GM19452 (cell line): ENCODE data around the gene AKAP8L.

Experiments
- ATAC-seq: cut with Tn5 transposase; IDR thresholded peaks from one replicate; pipeline ENCODE4 v1.9.1; 2021; ENCODE audit not compliant: unreplicated experiment

AKAP8L gene

DNA sequence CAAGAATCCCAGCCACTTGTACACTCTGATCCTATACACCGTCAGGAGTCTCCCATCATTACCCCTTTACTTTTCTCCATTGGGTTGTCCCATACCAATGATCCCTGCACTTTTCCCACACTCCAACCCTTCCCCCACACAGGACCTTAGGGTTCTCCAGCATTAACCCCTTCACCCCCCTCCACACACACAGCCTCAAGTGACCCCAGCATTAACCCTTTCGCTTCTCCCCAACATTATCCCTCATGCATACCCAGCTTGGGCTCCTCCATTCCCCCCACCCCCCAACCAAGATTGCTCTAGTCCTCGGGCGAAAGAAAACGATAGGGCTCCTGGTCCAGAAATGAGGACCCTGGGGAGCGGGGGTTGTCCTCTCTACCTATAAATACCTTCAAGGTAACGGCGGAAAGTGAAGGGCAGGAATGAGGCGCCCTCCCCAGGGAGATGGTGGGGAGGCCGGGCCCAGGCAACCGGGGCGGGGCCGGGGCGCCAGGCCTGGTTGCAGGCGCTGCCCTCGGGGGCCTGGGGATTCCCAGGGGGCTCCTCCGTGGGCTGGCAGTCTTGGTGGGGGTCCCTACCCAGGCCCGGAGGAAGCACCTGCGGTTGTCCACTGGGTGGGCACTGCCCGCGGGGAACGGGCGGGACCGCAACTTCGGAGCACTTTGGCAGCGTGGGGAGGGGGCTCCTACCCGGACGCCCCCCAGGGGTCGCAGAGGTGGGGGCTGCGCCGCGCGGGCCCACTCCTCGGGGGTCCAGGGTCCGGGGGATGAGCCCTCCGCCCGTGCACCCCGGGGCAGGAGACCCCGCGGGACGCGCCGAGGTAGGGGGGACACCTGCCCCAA lies 30.2 kb upstream of the AKAP8L start:
- ATAC-seq = no peak

DNA sequence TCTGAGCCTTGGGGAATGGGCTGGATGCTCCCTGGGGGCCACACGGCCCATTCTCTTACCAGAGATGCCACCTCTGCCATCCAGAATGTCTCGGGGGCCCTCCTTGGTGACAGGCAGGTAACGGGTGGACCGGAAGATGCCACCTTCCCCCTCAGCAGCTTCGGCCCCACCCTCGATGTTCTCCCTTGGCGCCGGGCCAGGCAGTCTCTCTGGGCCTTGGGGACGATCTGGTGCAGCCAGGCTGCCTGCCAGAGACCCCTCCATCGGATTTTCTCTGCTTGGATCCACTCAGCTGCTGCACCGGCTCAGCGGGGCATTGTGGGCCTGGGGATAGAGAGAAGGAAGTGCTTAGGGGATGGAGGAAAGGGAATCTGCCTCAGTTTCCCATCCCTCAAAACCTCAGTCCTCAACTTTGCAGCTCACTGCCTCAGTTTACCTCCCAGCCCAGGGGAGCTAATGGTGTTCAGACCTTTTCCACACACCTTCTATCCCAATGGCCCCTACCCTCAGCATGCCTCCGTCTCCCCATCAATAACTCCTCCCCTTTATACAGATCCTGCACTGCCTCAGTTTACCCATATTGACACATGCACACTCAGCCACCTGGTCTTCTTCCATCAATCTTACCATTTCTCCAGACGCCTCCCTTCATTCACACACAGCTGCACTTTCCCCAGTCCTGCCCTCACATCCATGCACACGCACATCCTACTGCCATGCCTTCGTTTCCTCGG lies 29.4 kb upstream of the AKAP8L start:
- ATAC-seq = no peak

GRCh38 chr19:15447057-15447456 lies 28.3 kb upstream of the AKAP8L start:
- no peak for ATAC-seq

DNA sequence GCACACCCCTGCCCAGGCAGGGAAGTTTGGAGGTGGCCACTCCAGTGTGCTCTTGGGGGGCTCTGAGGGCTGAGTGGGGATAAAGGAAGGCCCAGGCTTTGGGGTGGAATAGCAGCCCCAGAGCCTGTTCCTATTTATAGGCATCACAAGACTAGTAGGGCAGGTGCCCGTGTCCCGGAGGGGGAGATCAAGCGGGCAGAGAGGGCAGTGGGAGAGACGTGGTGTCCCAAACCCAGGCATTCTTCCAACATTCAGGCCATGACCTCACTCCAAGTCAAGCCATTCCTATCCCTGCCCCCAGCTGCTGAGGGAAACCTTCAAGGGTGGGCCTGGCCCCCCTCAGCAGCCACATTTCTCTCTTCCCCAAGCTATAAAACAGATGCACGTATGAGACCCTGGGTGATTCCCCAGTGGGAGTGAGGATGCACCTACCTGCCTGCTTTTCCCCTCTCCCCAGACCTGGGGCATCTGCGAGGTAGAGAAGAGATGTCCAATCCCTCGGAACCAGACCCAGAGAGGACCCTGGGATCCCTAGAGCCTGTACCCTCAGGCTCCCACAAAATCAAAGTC lies 27.1 kb upstream of the AKAP8L start:
- no peak for ATAC-seq

GRCh38 chr19:15445227-15445605 lies 26.4 kb upstream of the AKAP8L start:
- ATAC-seq = no peak

GRCh38 chr19:15444505-15445226 lies 25.9 kb upstream of the AKAP8L start:
- no peak for ATAC-seq

GRCh38 chr19:15443838-15444237 lies 25.1 kb upstream of the AKAP8L start:
- ATAC-seq = no peak

DNA sequence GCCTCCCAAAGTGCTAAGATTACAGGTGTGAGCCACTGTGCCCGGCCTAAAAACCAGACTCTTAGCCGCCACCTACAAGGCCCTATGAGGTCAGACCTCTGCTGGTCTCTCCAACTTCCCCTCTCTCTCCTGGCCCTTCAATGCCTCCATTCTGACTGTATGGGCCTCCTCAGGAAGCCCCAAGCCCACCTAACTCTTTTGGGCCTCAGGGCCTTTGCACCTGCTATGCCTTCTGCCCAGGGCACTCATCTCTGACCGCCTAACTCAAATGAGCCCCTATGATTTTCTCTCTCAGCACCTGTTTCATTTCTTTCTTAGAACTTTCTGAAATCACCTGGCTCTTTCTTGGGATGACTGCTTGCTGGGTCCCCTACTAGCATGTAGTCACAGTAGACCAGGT lies 24.5 kb upstream of the AKAP8L start:
- ATAC-seq = no peak

GRCh38 chr19:15442142-15442920 lies 23.5 kb upstream of the AKAP8L start:
- no peak for ATAC-seq

DNA sequence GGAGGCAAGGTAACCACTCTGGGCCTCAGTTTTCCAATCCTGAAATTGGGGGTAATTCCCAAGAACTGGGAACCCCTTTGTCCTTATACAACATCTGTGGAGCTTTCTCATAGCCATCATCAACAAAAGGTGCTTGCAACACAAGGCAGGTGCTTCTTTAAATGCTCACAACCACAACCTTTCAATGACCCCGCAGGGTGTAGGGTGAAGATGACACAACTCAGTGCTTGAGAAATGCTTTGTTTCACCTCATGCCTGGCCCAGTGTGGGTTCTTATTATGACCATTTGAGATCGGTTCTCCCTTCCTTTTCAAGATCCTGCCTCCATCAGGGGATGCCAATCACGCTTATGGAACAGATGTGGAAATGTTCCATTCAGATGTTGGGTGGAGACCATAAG lies 22.5 kb upstream of the AKAP8L start:
- no peak for ATAC-seq

DNA sequence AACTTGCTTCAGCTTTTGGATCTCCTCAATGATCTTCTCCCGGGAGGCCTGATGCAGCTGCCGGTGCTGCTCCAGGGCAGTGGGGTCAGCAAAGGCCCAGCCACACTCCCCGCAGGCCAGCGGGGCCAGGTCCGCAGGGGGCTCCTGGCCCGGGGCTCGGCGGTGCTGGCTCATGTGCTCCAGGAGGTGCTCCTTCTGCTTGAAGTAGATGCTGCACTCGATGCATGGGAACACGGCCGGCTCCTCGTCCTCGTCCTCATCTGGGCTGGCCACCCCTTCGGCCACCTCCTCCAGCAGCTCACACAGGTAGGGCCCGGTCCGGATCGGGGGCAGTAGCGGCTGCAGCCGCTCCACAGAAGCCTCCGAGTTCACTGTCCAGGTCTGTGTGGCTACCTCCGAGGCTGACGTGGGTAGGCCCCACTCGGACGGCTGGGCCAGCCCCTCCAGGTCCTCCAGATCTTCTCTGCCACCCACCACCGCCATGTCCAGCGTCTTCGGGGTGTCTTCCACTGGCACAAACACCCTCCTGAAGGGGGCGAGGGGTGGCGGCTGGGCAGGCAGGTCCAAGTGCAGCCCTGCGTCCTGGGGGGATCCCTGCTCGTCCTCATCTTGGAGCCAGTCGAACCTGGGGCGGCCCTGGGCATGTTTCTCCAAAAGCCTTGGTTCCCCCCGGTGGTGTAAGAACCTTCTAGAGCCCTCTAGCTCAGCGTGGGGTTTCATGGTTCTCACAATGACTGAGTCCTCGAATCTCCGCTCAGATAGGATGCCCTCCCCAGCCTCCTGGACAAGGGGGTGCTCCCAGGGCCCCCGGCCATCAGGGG lies 21.2 kb upstream of the AKAP8L start:
- no peak for ATAC-seq

- no peak for ATAC-seq
Measured at GRCh38 chr19:15439078-15439799, 20.5 kb upstream of the AKAP8L start.

- no peak for ATAC-seq
Measured at GRCh38 chr19:15438577-15438976, 19.8 kb upstream of the AKAP8L start.

GRCh38 chr19:15438124-15438496 lies 19.3 kb upstream of the AKAP8L start:
- ATAC-seq = no peak

DNA sequence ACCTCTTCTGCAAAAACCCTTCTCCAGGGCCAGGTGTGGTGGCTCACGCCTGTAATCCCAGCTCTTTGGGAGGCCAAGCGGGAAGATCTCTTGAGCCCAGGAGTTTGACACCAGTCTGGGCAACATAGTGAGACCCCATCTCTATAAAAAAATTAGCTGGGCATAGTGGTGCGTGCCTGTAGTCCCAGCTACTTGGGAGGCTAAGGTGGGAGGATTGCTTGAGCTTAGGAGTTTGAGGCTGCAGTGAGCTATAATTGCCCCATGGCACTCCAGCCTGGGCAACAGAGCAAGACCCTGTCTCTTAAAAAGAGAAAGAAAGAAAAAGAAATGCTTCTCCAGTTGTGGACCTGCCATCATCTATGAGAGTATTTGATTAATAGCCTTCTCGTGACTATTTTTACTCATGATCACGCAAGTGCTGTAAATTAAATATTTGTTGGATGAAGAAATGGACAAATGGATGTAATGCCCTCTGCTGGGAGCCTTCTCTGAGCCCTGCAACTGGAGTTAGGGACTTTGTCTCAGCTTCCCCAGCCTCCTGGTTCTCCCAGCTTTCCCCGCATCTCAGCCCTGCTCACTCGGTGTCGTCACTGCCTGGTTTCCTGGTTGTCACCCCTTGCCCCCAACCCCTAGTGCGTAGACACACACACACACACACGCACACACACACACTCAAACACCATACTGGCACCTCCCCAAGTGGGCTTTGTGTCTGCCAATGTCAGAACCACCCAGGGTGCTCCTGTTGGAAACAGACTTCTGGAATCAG lies 18.8 kb upstream of the AKAP8L start:
- ATAC-seq = no peak

DNA sequence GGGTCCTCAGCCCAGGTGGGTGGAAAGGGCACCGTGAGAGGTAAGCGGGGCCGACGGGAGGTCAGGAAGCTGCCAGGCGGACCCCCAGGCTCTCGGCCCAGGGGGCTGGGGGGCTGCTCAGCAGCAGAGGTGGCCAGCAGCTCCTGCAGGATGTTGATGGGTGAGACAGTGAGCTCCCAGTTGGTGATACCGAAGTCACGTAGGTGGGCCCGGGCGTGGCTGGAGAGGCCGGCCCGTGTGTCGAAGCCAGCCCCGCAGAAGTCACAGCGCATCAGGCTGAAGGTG lies 18.0 kb upstream of the AKAP8L start:
- no peak for ATAC-seq

- no peak for ATAC-seq
Measured at GRCh38 chr19:15436012-15436825, 17.4 kb upstream of the AKAP8L start.

GRCh38 chr19:15433519-15434069 lies 14.8 kb upstream of the AKAP8L start:
- ATAC-seq = no peak
